WERI-Rb-1 (cell line): ENCODE results near the gene SLC35A1.

Experiments used
- DNase-seq: peaks from one replicate; pipeline ENCODE4 v3.0.0-alpha.2; 2020
- H3K27ac ChIP-seq: fragments of 250-450 bp; sonication (Bioruptor Pico); 2 replicates; pipeline ENCODE4 v1.5.1; 2020; ENCODE audit warnings: mild to moderate bottlenecking, moderate library complexity
- H3K27me3 ChIP-seq: fragments of 250-450 bp; sonication (Bioruptor Pico); 2 replicates; pipeline ENCODE4 v1.5.1; 2021; ENCODE audit warnings: mild to moderate bottlenecking, low read depth, moderate library complexity; ENCODE audit not compliant: insufficient read depth, severe bottlenecking
- H3K36me3 ChIP-seq: fragments of 250-450 bp; sonication (Bioruptor Pico); 2 replicates; pipeline ENCODE4 v1.5.1; 2020; ENCODE audit warnings: mild to moderate bottlenecking, moderate library complexity
- H3K4me3 ChIP-seq: 2 replicates; pipeline ENCODE4 v1.5.1; 2011; ENCODE audit warnings: low read depth, mild to moderate bottlenecking, control low read depth, low read length
- H3K9me3 ChIP-seq: fragments of 250-450 bp; sonication (Bioruptor Pico); 2 replicates; pipeline ENCODE4 v1.5.1; 2021; ENCODE audit warnings: mild to moderate bottlenecking, moderate library complexity; ENCODE audit not compliant: severe bottlenecking
- TF ChIP-seq, protein P1 (sequence below): IDR thresholded peaks from 2 replicates; pipeline ENCODE4 v1.5.1; 2011; ENCODE audit warnings: low read depth, mild to moderate bottlenecking, control low read depth, inconsistent platforms, low read length

SLC35A1 gene

DNA sequence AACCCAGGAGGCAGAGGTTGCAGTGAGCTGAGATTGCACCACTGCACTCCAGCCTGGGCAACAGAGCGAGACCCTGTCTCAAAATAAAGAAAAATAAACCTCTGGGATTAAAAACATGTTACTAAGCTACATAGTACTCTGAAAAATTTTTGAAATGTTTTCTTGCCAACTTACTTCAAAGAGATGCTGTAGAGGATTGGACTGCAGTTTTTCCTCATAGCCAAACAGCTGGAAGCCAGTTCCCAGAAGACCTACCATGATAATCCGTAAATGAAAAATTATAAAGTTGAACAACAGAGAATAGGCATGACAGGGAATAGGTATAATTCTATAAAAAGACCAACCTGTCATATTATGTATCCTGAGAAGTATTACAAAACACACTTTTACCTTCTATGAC, 69.0 kb downstream of the SLC35A1 start:
- no peak overlapping the region for H3K4me3 ChIP-seq
- H3K27ac ChIP-seq: no peak overlapping the region
- TF ChIP-seq, protein P1, sequence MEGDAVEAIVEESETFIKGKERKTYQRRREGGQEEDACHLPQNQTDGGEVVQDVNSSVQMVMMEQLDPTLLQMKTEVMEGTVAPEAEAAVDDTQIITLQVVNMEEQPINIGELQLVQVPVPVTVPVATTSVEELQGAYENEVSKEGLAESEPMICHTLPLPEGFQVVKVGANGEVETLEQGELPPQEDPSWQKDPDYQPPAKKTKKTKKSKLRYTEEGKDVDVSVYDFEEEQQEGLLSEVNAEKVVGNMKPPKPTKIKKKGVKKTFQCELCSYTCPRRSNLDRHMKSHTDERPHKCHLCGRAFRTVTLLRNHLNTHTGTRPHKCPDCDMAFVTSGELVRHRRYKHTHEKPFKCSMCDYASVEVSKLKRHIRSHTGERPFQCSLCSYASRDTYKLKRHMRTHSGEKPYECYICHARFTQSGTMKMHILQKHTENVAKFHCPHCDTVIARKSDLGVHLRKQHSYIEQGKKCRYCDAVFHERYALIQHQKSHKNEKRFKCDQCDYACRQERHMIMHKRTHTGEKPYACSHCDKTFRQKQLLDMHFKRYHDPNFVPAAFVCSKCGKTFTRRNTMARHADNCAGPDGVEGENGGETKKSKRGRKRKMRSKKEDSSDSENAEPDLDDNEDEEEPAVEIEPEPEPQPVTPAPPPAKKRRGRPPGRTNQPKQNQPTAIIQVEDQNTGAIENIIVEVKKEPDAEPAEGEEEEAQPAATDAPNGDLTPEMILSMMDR: no peak
- peaks cover 41% of the 10 kb centered on the region for H3K36me3 ChIP-seq
- no peak for DNase-seq
- no peaks in the 10 kb centered on the region for H3K9me3 ChIP-seq
- H3K27me3 ChIP-seq: no peaks in the 10 kb centered on the region

DNA sequence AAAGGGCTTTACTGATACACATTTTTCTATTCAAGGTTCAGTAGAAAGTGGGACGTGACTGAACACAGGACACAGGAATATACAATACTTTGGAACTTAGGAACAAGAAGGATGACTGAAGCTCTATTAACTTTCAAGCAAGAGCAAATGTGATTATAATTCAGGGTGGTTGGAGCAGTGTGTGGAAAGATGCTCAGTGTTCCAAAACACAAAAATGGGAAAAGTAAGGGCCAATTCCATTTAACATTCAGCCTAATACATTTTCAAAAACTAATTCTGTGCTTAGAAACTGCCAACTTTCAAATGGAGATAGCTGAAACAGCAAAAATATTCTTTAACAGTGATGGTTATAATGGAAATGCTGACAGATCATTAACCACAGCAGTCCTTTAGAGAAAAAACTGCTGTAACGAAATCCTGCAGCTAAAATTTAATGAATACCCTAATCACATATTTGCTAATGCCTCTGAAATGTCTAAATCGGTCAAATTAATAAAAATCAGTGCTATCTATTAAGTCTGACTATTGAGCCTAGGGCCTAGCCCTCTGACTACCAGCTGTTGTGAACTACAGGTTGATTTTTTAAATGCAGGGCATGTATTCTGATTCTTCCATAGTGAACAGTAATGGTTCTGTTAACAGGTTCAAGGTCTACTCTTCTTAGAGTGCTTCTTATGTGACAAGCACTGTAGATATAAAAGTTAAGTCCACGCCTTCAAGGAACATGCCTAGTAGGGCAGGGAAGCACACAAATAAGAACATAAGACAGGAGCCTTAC, 71.1 kb downstream of the SLC35A1 start:
- TF ChIP-seq, protein P1: no peak
- Histone ChIP-seq H3K27ac (no peak overlapping the region), H3K4me3 (no peak overlapping the region), H3K36me3 (peaks cover 41% of the 10 kb centered on the region), H3K27me3 (no peaks in the 10 kb centered on the region), H3K9me3 (no peaks in the 10 kb centered on the region)
- no peak for DNase-seq

DNA sequence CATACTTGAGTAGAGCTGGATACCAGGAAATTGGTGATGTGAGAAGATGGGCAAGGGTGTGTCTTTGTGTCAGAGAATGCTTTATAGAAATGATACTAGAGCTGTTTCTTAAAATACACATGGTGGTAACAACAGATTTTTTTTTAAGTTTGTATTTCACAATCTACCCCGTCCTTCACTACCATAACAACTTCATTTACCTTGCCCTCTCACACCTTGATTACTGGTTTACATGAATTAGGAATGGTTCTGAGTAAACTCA, 71.6 kb downstream of the SLC35A1 start:
- H3K27me3 ChIP-seq: no peaks in the 10 kb centered on the region
- TF ChIP-seq, protein P1: no peak
- H3K4me3 ChIP-seq: no peak overlapping the region
- H3K27ac ChIP-seq: no peak overlapping the region
- no peaks in the 10 kb centered on the region for H3K9me3 ChIP-seq
- no peak for DNase-seq
- H3K36me3 ChIP-seq: peaks cover 36% of the 10 kb centered on the region

DNA sequence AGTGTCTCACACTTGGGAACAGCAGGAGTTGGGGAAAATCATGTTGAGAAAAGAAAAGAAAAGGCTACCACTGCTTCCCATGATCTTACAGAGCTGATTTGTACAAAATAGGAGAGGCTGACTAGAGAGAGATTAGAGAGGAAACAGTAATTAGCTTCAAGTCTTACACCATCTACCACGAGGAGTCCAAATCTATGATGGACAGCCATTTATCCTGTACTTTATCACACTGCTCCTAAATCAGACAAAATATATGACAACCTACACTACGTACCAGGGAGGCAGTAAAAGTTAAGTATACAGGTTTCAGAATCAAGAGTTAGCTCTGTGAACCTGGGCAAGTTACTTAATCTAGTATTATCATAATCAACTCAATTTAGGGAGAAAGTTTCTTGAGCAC, 79.0 kb downstream of the SLC35A1 start:
- Histone ChIP-seq H3K36me3 (peaks cover 29% of the 10 kb centered on the region), H3K27me3 (no peaks in the 10 kb centered on the region), H3K27ac (no peak overlapping the region), H3K9me3 (no peaks in the 10 kb centered on the region), H3K4me3 (no peak overlapping the region)
- DNase-seq: no peak
- TF ChIP-seq, protein P1: no peak

DNA sequence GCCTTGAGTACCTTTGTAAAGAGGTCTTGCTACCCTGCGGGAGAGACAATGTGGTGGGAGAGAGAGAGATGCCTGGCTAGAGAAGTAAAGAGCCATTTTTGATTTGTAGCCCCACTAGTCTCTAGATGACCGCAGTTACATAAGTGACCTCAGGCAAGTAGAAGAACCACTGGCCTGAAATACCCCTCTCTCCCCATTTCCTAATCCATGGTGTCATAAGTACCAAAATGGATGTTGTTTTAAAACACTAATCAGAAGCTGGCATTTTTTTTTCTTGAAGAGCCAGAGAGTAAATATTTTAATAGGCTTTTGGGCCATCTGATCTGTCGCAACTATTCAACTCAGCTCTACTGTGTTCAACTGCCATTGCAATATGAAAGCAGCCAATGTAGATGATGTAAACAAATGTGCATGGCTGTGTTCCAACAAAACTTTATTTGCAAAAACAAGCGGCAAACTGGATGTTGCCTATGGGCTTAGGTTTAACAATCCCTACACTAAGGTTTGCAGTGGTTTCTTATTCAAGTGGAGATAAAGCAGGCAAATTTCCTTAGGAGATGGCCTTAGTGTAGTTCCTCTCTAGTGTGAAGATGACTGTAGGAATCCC, 80.5 kb downstream of the SLC35A1 start:
- no peak for DNase-seq
- no peak overlapping the region for H3K4me3 ChIP-seq
- peaks cover 25% of the 10 kb centered on the region for H3K36me3 ChIP-seq
- no peak overlapping the region for H3K27ac ChIP-seq
- TF ChIP-seq, protein P1: no peak
- no peaks in the 10 kb centered on the region for H3K9me3 ChIP-seq
- H3K27me3 ChIP-seq: no peaks in the 10 kb centered on the region

DNA sequence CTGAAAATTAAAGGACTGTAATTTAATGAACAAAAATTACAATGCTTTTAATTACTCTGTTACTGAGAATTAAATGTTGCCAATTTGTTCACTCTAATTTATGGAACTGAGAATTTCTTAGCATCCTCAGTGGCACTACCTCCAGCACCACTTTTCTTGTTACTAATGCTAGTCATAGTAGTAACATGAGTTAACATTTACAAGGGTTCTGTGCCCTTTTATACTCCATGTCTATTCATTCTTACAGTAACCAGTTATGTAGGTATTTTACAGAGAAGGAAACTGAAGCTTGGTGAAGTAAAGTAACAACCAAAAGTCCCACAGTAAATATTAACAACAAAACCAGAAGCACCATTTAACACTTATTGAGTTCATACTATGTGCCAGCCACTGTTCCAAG, 82.7 kb downstream of the SLC35A1 start:
- no peaks in the 10 kb centered on the region for H3K27me3 ChIP-seq
- no peak overlapping the region for H3K4me3 ChIP-seq
- peaks cover 31% of the 10 kb centered on the region for H3K36me3 ChIP-seq
- no peaks in the 10 kb centered on the region for H3K9me3 ChIP-seq
- DNase-seq: no peak
- TF ChIP-seq, protein P1: no peak
- H3K27ac ChIP-seq: no peak overlapping the region
